Raji (cell line): ENCODE measurements around the gene ACSS1.

Source experiments
- POLR2A ChIP-seq: IDR thresholded peaks from 2 replicates; pipeline ENCODE4 v1.6.1; 2011; ENCODE audit warnings: low read depth, low read length, control low read depth; ENCODE audit not compliant: insufficient read depth

ACSS1 gene

DNA sequence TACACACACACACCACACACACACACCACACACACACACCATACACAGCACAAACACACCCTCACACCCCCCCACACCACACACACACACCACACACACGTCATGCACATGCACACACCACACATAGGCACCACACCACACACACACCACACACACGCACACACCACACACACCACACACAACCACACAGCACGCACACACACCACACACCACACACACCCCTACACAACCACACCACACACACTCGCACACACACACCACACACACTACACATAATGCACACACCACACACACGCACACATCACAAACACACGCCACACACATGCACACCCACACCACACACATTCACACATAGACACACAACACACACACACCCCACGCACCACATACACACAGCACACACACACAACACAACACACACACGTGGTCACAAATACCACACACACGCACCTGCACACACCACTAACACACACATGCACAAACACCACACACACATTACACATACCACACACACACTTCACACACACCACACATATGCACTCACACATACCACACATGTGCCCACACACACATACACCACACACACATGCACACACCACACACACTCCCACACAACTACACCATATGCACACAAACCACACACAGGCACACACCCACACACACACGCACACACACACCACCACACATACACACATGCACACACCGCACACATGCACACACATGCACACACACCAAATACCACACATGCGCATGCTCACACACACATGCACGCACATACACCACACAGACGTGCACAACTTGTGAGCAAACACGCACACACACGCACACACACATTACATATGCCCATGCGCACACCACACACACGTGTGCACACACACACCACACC lies 9.4 kb upstream of the ACSS1 start:
- TF ChIP-seq POLR2A = no peak

GRCh38 chr20:25066386-25066785 lies 8.4 kb upstream of the ACSS1 start:
- TF ChIP-seq POLR2A = no peak

DNA sequence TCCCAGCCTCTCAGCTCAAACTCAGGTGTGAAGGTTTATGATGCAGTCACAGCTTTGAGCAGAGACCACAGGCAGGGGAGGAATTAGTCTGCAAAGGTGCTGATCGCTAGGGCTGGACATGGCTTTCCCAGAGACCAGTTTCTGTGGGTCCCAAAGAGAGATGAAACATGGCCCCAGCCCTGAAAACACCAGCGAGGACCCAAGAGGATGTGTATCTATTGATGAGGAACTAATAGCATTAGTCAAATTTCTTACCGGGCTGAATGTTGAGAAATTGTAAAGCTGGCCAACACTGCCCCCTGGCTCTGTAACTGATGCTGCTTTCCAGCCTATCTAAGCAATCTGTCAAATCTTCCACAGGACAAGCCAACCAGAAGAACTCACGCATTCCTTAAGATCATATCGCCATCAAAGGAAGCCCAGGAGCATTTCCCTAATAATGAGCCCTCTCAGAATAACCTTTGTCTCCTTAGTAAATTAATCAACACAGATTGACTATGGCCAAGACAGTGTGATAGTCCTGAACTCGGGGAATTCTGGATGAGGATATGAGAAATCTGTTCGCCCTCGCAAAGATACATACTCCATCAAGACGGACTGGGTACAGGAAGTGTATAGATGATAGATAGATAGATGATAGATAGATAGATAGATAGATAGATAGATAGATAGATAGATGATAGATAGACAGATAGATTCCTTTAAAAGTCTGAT lies 7.8 kb upstream of the ACSS1 start:
- TF ChIP-seq POLR2A = no peak

- TF ChIP-seq POLR2A = no peak
Measured at GRCh38 chr20:25065072-25065624, 7.2 kb upstream of the ACSS1 start.

- no peak for TF ChIP-seq POLR2A
Measured at GRCh38 chr20:25064561-25065071, 6.7 kb upstream of the ACSS1 start.

DNA sequence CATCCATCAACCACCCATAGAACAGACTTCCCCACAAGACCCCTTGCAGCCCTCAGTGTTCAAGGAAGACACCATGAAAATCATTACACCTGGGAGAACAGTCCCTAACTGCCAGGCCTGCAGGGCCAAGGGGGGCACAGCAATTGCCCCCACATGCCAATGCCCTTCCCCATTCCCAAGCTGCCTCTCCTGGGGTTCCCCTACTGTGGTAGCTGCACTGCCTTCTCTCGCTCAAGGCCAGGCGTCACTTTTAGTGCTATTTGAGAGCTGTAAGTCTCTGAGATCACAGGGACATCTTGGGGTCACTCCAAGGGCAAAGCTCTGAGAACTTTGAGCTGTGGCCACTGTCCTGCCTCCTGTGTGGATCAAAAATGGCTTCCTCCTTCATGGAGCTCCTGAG lies 6.0 kb upstream of the ACSS1 start:
- TF ChIP-seq POLR2A = no peak

DNA sequence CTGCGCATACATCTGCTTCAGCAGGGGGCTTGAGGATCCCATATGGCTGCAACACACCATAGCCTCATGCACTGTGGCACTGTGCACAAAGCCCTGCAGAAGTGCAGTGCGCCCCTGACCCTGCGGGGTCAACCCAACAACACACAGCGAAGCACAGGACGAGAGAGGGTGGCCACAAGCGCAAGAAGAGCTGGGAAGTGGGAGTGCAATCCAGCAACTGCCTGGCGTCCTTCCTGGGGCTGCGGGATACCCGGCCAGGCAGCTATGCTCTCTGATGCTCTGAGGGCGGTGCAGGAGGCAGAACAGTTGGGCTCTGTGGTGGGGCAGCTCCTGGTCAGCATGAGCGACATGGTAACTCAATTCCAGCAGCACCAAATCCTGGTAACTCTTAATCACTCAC lies 5.6 kb upstream of the ACSS1 start:
- TF ChIP-seq POLR2A = no peak

DNA sequence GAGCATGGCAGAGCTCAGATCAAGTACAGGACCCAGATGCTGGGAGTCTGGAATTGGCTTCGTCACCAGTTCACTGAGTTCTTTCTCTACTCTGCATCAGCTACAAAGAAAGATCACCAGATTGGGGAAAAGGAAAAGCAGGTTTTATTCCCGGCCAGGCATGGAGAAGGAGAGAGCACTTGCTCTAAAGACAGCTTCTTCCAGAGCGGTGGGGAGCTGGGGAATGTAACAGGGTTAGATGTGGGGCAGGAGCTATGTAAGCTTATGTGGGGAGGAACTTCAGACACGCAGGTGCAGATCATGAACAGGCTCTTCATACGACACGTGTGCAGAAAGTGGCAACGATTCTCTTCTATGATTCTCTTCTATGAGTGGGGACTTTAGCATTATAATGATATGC lies 4.9 kb upstream of the ACSS1 start:
- no peak for TF ChIP-seq POLR2A

- no peak for TF ChIP-seq POLR2A
Measured at GRCh38 chr20:25061821-25062530, 4.0 kb upstream of the ACSS1 start.

- TF ChIP-seq POLR2A = no peak
Measured at GRCh38 chr20:25061103-25061799, 3.3 kb upstream of the ACSS1 start.

DNA sequence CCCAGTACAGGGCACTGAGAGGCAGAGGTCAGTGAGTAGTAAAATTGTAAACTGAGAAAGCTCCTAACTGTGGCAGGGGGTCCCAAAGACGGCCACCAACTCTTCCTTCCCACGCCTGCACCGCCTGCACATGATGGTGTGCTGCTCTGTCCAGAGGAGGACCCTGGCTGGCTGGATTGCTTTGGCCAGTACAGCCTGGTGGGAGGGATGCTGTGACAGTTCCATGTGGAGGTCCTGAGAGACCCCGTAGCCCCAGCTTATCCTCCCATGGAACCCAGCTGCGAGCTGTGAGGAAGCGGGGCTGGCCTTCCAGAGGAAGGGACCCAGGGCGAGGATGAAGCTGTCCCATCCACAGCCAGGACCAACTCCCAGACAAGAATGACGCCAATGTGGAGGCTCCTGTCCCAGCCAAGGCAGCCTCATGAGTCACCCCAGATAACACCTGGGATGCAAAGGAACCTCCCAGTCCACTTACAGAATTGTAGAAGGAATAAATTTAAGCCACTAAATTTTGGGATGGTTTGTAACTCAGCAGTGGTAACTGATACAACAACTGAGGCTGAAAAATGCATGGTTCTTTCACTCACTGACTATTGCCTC lies 2.0 kb upstream of the ACSS1 start:
- no peak for TF ChIP-seq POLR2A

- TF ChIP-seq POLR2A = no peak
Measured at GRCh38 chr20:25058847-25059810, 1.2 kb upstream of the ACSS1 start.
